WTC11 (cell line): ENCODE results near the gene LANCL2. TPM values are rescaled to one million over a fixed set of nuclear protein-coding genes. Genes with fewer than 3 reads are reported as not detected.
"Not testable (repeated sequence)": the region's sequence is repeated elsewhere in the genome, so short reads cannot be mapped to it uniquely, and the experiment has no call there.

Experiments used
- ATAC-seq: fragments of 200-7000 bp; cut with Tn5 transposase; 2 replicates; pipeline ENCODE4 v1.10.0; 2021; ENCODE audit warnings: mild to moderate bottlenecking, moderate library complexity
- CTCF ChIA-PET: fragments of 300-600 bp; sonication (Branson Sonifier 250); formaldehyde crosslinking; loops from one replicate; lab custom pipeline; 2021; ENCODE audit warnings: antibody characterized with exemption; lab: Charles Lee
- POLR2A ChIA-PET: fragments of 350-600 bp; sonication (Branson Sonifier 250); formaldehyde crosslinking; loops from one replicate; lab custom pipeline; 2021; ENCODE audit warnings: antibody characterized with exemption; lab: Charles Lee
- DNase-seq: peaks from one replicate; pipeline ENCODE4 v3.0.0; 2021; ENCODE audit warnings: low spot score
- H3K27ac Mint-ChIP-seq: 2 replicates; pipeline ENCODE4 v1.8.0; 2021; ENCODE audit warnings: mixed read lengths
- H3K27me3 Mint-ChIP-seq: 2 replicates; pipeline ENCODE4 v1.8.0; 2021; ENCODE audit warnings: low read depth, mild to moderate bottlenecking, moderate library complexity, mixed read lengths
- H3K36me3 Mint-ChIP-seq: 2 replicates; pipeline ENCODE4 v1.8.0; 2021; ENCODE audit warnings: mixed read lengths
- H3K4me1 Mint-ChIP-seq: 2 replicates; pipeline ENCODE4 v1.8.0; 2022; ENCODE audit warnings: mixed read lengths
- H3K4me3 Mint-ChIP-seq: 2 replicates; pipeline ENCODE4 v1.8.0; 2021; ENCODE audit warnings: mild to moderate bottlenecking, moderate library complexity, mixed read lengths
- H3K9me3 Mint-ChIP-seq: 2 replicates; pipeline ENCODE4 v1.8.0; 2021; ENCODE audit warnings: mixed read lengths
- ATF1 ChIP-seq: sonication (generic); formaldehyde crosslinking; IDR thresholded peaks from 2 replicates; pipeline ENCODE4 v1.8.1; 2023; ENCODE audit warnings: mild to moderate bottlenecking, moderate library complexity, missing genetic modification reagents
- CBFB ChIP-seq: sonication (generic); formaldehyde crosslinking; IDR thresholded peaks from 2 replicates; pipeline ENCODE4 v1.8.1; 2022; ENCODE audit warnings: mild to moderate bottlenecking, low read depth, missing genetic modification reagents
- FOXP1 ChIP-seq: sonication (generic); formaldehyde crosslinking; IDR thresholded peaks from 2 replicates; pipeline ENCODE4 v1.8.0; 2022; ENCODE audit warnings: missing genetic modification reagents, mild to moderate bottlenecking, moderate library complexity, borderline replicate concordance
- KAT7 ChIP-seq: sonication (generic); formaldehyde crosslinking; IDR thresholded peaks from 2 replicates; pipeline ENCODE4 v1.8.1; 2023; ENCODE audit warnings: missing genetic modification reagents, mild to moderate bottlenecking, borderline replicate concordance
- MXD4 ChIP-seq: fragments of 250-450 bp; sonication (Bioruptor Pico); IDR thresholded peaks from 2 replicates; pipeline ENCODE4 v1.8.0; 2021; ENCODE audit warnings: mild to moderate bottlenecking, moderate library complexity, borderline replicate concordance
- MYBL2 ChIP-seq: sonication (generic); formaldehyde crosslinking; IDR thresholded peaks from 2 replicates; pipeline ENCODE4 v1.8.1; 2023; ENCODE audit warnings: mild to moderate bottlenecking, moderate library complexity, missing genetic modification reagents
- NFATC4 ChIP-seq: fragments of 250-450 bp; sonication (Bioruptor Pico); IDR thresholded peaks from 2 replicates; pipeline ENCODE4 v1.9.0; 2021; ENCODE audit warnings: mild to moderate bottlenecking
- NFE2L1 ChIP-seq: sonication (generic); formaldehyde crosslinking; IDR thresholded peaks from 2 replicates; pipeline ENCODE4 v1.8.1; 2023; ENCODE audit warnings: missing genetic modification reagents
- NR1H2 ChIP-seq: sonication (generic); formaldehyde crosslinking; IDR thresholded peaks from 2 replicates; pipeline ENCODE4 v1.9.0; 2021; ENCODE audit warnings: mild to moderate bottlenecking, moderate library complexity, missing genetic modification reagents
- PRRX2 ChIP-seq: fragments of 250-450 bp; sonication (Bioruptor Pico); IDR thresholded peaks from 2 replicates; pipeline ENCODE4 v1.8.0; 2021; ENCODE audit warnings: mild to moderate bottlenecking
- RELA ChIP-seq: sonication (generic); formaldehyde crosslinking; IDR thresholded peaks from 2 replicates; pipeline ENCODE4 v1.8.1; 2022; ENCODE audit warnings: missing genetic modification reagents, mild to moderate bottlenecking, borderline replicate concordance
- SOX15 ChIP-seq: fragments of 250-450 bp; sonication (Bioruptor Pico); IDR thresholded peaks from 2 replicates; pipeline ENCODE4 v1.9.0; 2021; ENCODE audit warnings: mild to moderate bottlenecking
- ZBTB21 ChIP-seq: sonication (generic); formaldehyde crosslinking; IDR thresholded peaks from 2 replicates; pipeline ENCODE4 v1.8.1; 2023; ENCODE audit warnings: mild to moderate bottlenecking, missing genetic modification reagents, borderline replicate concordance
- ZNF138 ChIP-seq: sonication (generic); formaldehyde crosslinking; conservative IDR thresholded peaks from 2 replicates; pipeline ENCODE4 v1.8.1; 2022; ENCODE audit warnings: mild to moderate bottlenecking, moderate library complexity, missing genetic modification reagents
- ZNF263 ChIP-seq: sonication (generic); formaldehyde crosslinking; IDR thresholded peaks from 2 replicates; pipeline ENCODE4 v1.8.1; 2022; ENCODE audit warnings: low read depth, mild to moderate bottlenecking, moderate library complexity, missing genetic modification reagents
- ZNF396 ChIP-seq: fragments of 250-450 bp; sonication (Bioruptor Pico); IDR thresholded peaks from 2 replicates; pipeline ENCODE4 v1.8.0; 2021; ENCODE audit warnings: mild to moderate bottlenecking, moderate library complexity, borderline replicate concordance
- ZNF423 ChIP-seq: fragments of 250-450 bp; sonication (Bioruptor Pico); IDR thresholded peaks from 2 replicates; pipeline ENCODE4 v2.1.2; 2022; ENCODE audit warnings: mild to moderate bottlenecking, moderate library complexity
- total RNA-seq: library from RNA; stranded (reverse); gene quantifications from 3 replicates; pipeline ENCODE4 v1.2.3, GENCODE V29; 2021
- TF ChIP-seq, protein P1 (sequence below): fragments of 250-450 bp; sonication (Bioruptor Pico); IDR thresholded peaks from 2 replicates; pipeline ENCODE4 v1.9.0; 2021; ENCODE audit warnings: mild to moderate bottlenecking
- TF ChIP-seq, protein P2 (sequence below): fragments of 250-450 bp; sonication (Bioruptor Pico); IDR thresholded peaks from 2 replicates; pipeline ENCODE4 v1.9.0; 2021; ENCODE audit warnings: mild to moderate bottlenecking
- TF ChIP-seq, protein P3 (sequence below): fragments of 250-450 bp; sonication (Bioruptor Pico); IDR thresholded peaks from 2 replicates; pipeline ENCODE4 v1.8.0; 2021; ENCODE audit warnings: mild to moderate bottlenecking
- TF ChIP-seq, protein P4 (sequence below): sonication (generic); formaldehyde crosslinking; IDR thresholded peaks from 2 replicates; pipeline ENCODE4 v1.8.1; 2023; ENCODE audit warnings: mild to moderate bottlenecking, missing genetic modification reagents, moderate library complexity
- TF ChIP-seq, protein P5 (sequence below): fragments of 250-450 bp; sonication (Bioruptor Pico); IDR thresholded peaks from 2 replicates; pipeline ENCODE4 v1.9.0; 2021; ENCODE audit warnings: mild to moderate bottlenecking, borderline replicate concordance

LANCL2 gene
- total RNA-seq, 1 experiment from 2014 or later, result 13.2 TPM

DNA sequence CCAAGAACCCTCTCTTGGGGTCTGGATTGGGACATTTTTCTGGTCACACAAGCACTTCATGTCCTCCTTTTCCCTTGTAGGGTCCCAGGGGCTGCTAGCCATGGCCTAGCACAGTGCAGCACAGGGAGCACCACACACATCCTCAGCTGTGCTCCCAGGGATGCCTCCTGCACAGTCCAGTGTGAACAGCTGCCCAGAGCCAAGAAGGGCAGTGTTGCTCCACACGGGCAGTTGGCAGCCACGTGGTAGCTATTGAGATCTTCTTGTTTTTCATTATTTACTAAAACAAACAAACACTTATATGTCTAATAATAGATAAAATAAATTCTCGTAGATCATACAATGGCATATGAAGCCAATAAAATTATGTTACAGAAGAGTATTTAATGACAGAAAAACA is 13.9 kb upstream of the LANCL2 start:
- ATAC-seq, result no peak
- no peaks in the 10 kb centered on the region for H3K9me3 Mint-ChIP-seq
- H3K27me3 Mint-ChIP-seq, result no peaks in the 10 kb centered on the region
- H3K4me3 Mint-ChIP-seq, result no peak overlapping the region
- H3K4me1 Mint-ChIP-seq, result peaks cover 13% of the 10 kb centered on the region
- H3K36me3 Mint-ChIP-seq, result no peaks in the 10 kb centered on the region
- DNase-seq, result no peak
- H3K27ac Mint-ChIP-seq, result no peak overlapping the region
- ChIA-PET CTCF (interaction anchor here (1.3 kb wide), 1 partner anchor 96 kb away, joined by 4 read pairs; no protein-coding TSS in a partner anchor), POLR2A (no interaction called here)
- no peak for TF ChIP-seq NR1H2 (CRISPR knock-in tag)
- TF ChIP-seq FOXP1 (CRISPR knock-in tag), result no peak
- TF ChIP-seq, protein P1, sequence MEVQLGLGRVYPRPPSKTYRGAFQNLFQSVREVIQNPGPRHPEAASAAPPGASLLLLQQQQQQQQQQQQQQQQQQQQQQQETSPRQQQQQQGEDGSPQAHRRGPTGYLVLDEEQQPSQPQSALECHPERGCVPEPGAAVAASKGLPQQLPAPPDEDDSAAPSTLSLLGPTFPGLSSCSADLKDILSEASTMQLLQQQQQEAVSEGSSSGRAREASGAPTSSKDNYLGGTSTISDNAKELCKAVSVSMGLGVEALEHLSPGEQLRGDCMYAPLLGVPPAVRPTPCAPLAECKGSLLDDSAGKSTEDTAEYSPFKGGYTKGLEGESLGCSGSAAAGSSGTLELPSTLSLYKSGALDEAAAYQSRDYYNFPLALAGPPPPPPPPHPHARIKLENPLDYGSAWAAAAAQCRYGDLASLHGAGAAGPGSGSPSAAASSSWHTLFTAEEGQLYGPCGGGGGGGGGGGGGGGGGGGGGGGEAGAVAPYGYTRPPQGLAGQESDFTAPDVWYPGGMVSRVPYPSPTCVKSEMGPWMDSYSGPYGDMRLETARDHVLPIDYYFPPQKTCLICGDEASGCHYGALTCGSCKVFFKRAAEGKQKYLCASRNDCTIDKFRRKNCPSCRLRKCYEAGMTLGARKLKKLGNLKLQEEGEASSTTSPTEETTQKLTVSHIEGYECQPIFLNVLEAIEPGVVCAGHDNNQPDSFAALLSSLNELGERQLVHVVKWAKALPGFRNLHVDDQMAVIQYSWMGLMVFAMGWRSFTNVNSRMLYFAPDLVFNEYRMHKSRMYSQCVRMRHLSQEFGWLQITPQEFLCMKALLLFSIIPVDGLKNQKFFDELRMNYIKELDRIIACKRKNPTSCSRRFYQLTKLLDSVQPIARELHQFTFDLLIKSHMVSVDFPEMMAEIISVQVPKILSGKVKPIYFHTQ (CRISPR knock-in tag), result no peak

DNA sequence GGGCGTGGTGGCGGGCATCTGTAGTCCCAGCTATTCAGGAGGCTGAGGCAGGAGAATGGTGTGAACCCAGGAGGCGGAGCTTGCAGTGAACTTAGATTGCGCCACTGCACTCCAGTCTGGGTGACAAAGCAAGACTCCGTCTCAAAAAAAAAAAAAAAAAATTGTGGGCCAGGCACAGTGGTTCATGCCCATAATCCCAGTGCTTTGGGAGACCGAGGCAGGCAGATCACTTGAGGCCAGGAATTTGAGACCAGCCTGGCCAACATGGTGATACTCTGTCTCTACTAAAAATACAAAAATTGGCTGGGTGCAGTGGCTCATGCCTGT is 12.2 kb upstream of the LANCL2 start:
- H3K4me3 Mint-ChIP-seq, H3K27ac Mint-ChIP-seq, ATAC-seq, CTCF ChIA-PET, H3K27me3 Mint-ChIP-seq, H3K36me3 Mint-ChIP-seq, H3K9me3 Mint-ChIP-seq, DNase-seq: not testable (repeated sequence)
- POLR2A ChIA-PET, result interaction anchor here (0.7 kb wide), 1 partner anchor 176 kb away, joined by 3 read pairs; no protein-coding TSS in a partner anchor
- H3K4me1 Mint-ChIP-seq, result peaks cover 13% of the 10 kb centered on the region

DNA sequence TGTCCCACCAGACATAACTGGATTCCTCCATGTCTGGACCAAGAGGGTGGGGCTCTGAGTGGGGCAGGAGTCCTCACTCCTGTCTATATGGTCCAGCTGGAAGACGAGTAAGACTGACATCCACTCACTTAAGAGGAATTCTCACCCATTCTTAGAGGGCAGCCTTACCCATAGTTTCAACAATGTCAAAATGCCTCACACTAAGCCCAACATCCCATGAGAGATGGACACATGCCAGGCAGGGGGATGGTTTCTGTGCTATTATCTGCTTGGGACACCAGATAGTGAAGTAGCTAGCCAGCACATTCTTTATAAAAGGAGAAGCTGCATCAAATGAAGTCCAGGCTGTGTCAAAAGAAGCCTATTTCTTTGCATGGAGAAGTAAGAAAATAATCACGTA is 4.7 kb upstream of the LANCL2 start:
- CTCF ChIA-PET, result interaction anchor here (1.0 kb wide), 1 partner anchor 55 kb away, joined by 3 read pairs; no protein-coding TSS in a partner anchor
- Mint-ChIP-seq H3K27ac (no peak overlapping the region), H3K27me3 (no peaks in the 10 kb centered on the region; the same call in 1 of the 2 replicates), H3K4me3 (no peak overlapping the region), H3K36me3 (no peaks in the 10 kb centered on the region), H3K9me3 (0 out of 2 replicates have a peak, but pooled peaks cover 4% of the 10 kb centered on the region), H3K4me1 (peaks cover 17% of the 10 kb centered on the region)
- POLR2A ChIA-PET, result no interaction called here
- ATAC-seq, result no peak
- DNase-seq, result no peak
- TF ChIP-seq RELA (CRISPR knock-in tag), result no peak
- TF ChIP-seq ZNF138 (CRISPR knock-in tag), result no peak
- TF ChIP-seq, protein P2, sequence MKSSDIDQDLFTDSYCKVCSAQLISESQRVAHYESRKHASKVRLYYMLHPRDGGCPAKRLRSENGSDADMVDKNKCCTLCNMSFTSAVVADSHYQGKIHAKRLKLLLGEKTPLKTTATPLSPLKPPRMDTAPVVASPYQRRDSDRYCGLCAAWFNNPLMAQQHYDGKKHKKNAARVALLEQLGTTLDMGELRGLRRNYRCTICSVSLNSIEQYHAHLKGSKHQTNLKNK (CRISPR knock-in tag), result no peak
- no peak for TF ChIP-seq ZNF423 (CRISPR knock-in tag)
- no peak for TF ChIP-seq MXD4 (CRISPR knock-in tag)
- no peak for TF ChIP-seq KAT7
- no peak for TF ChIP-seq CBFB (CRISPR knock-in tag)
- no peak for TF ChIP-seq ATF1 (CRISPR knock-in tag)
- TF ChIP-seq NFATC4 (CRISPR knock-in tag), result no peak
- TF ChIP-seq, protein P3, sequence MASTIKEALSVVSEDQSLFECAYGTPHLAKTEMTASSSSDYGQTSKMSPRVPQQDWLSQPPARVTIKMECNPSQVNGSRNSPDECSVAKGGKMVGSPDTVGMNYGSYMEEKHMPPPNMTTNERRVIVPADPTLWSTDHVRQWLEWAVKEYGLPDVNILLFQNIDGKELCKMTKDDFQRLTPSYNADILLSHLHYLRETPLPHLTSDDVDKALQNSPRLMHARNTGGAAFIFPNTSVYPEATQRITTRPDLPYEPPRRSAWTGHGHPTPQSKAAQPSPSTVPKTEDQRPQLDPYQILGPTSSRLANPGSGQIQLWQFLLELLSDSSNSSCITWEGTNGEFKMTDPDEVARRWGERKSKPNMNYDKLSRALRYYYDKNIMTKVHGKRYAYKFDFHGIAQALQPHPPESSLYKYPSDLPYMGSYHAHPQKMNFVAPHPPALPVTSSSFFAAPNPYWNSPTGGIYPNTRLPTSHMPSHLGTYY (CRISPR knock-in tag), result no peak
- no peak for TF ChIP-seq NFE2L1 (CRISPR knock-in tag)
- no peak for TF ChIP-seq MYBL2
- TF ChIP-seq, protein P4, sequence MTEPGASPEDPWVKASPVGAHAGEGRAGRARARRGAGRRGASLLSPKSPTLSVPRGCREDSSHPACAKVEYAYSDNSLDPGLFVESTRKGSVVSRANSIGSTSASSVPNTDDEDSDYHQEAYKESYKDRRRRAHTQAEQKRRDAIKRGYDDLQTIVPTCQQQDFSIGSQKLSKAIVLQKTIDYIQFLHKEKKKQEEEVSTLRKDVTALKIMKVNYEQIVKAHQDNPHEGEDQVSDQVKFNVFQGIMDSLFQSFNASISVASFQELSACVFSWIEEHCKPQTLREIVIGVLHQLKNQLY (CRISPR knock-in tag), result no peak
- TF ChIP-seq ZBTB21 (CRISPR knock-in tag), result no peak
- no peak for TF ChIP-seq SOX15 (CRISPR knock-in tag)
- TF ChIP-seq PRRX2, result no peak
- TF ChIP-seq ZNF396 (CRISPR knock-in tag), result no peak
- TF ChIP-seq, protein P5, sequence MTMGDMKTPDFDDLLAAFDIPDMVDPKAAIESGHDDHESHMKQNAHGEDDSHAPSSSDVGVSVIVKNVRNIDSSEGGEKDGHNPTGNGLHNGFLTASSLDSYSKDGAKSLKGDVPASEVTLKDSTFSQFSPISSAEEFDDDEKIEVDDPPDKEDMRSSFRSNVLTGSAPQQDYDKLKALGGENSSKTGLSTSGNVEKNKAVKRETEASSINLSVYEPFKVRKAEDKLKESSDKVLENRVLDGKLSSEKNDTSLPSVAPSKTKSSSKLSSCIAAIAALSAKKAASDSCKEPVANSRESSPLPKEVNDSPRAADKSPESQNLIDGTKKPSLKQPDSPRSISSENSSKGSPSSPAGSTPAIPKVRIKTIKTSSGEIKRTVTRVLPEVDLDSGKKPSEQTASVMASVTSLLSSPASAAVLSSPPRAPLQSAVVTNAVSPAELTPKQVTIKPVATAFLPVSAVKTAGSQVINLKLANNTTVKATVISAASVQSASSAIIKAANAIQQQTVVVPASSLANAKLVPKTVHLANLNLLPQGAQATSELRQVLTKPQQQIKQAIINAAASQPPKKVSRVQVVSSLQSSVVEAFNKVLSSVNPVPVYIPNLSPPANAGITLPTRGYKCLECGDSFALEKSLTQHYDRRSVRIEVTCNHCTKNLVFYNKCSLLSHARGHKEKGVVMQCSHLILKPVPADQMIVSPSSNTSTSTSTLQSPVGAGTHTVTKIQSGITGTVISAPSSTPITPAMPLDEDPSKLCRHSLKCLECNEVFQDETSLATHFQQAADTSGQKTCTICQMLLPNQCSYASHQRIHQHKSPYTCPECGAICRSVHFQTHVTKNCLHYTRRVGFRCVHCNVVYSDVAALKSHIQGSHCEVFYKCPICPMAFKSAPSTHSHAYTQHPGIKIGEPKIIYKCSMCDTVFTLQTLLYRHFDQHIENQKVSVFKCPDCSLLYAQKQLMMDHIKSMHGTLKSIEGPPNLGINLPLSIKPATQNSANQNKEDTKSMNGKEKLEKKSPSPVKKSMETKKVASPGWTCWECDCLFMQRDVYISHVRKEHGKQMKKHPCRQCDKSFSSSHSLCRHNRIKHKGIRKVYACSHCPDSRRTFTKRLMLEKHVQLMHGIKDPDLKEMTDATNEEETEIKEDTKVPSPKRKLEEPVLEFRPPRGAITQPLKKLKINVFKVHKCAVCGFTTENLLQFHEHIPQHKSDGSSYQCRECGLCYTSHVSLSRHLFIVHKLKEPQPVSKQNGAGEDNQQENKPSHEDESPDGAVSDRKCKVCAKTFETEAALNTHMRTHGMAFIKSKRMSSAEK (CRISPR knock-in tag), result no peak
- no peak for TF ChIP-seq ZNF263 (CRISPR knock-in tag)
